ENCODE data around the gene CYP24A1. TPM values are rescaled to one million over a fixed set of nuclear protein-coding genes. Genes with fewer than 3 reads are reported as not detected.

The CYP24A1 gene
- total and polyA plus RNA-seq, 2 of the 13 experiments (the other 11 are each of a cell fraction or from before 2014, with no cell fraction given), result 9.4 to 32.7 TPM

DNA sequence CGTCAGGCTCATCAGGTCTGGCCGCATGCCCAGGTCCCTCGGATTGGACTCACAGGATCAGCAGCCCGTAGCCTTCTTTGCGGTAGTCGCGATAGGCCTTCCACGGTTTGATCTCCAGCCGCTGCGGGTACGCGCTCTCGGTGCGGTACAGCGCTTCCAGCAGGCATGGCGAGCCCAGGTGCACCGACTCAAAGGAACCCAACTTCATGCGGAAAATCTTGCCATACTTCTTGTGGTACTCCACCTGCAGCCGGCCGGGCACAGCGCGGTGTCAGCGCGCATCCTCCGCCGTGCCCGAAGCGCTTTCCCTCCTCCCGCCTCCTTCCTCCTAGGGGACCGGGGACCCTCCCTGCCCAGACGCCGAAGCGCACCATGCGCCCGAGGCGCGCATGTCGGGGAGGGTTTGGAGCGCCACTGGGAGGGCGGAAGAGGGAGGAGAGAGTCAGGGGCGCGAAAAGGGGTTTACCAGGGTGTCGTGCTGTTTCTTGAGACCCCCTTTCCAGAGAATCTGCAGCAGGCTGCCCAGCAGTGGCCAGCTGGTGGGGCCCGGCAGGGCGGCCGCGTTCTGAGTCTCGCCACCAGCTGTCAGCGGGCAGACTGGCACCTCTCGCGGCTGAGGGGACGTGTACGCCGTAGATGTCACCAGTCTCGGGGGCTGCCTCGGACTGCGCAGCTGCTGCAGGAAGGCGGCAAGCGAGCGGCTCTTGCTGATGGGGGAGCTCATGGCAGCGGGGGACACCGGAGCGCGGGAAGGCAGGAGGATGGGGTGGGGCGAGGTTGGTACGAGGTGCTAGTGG, 732 bp downstream of the CYP24A1 start:
- BruUV-seq (replicated peaks), result no TSS peak
- no peak overlapping the region for H3K27ac ChIP-seq (ENCODE audit: extremely low read length, insufficient read depth, low read length)
- FAIRE-seq (no peak), ATAC-seq (peak; percentile 50), DNase-seq (ENCODE audit: low spot score) (no peak)
- peak overlapping the region; percentile 40 for H3K9ac ChIP-seq (ENCODE audit: insufficient read depth, low read depth, low read length)
- H3K4me1 ChIP-seq (ENCODE audit: insufficient read depth, low read length), result peaks cover 82% of the 10 kb centered on the region
- H4K20me1 ChIP-seq (ENCODE audit: insufficient read depth, low read length), result no peaks in the 10 kb centered on the region
- in situ Hi-C loops (cut with HindIII; ENCODE audit: extremely low pct_ligation_motif_present, low pct_unique_long_range_greater_than_20kb) (no loop called here), intact Hi-C loops (cut with micrococcal nuclease; ENCODE audit: unreplicated experiment) (no loop called here)
- H2AFZ ChIP-seq (ENCODE audit: low read length), result no peak overlapping the region
- no peaks in the 10 kb centered on the region for H3K27me3 ChIP-seq (ENCODE audit: control insufficient read depth in 1 of 2, insufficient read depth in 2 of 2, low read length in 2 of 2)
- H3K4me2 ChIP-seq (ENCODE audit: low read depth, low read length), result peak overlapping the region; percentile 81
- 79% methylated on average over 66 of the region's 66 CpGs for WGBS (ENCODE audit: low lambda C conversion rate)
- H3K79me2 ChIP-seq (ENCODE audit: insufficient read depth, low read length), result no peaks in the 10 kb centered on the region
- H3K4me3 ChIP-seq (replicated peaks in 1 of 3; ENCODE audit: insufficient read depth in 1 of 3, low read depth in 2 of 3, low read length in 3 of 3), result peak overlapping the region; percentile 19 to 64 (median 54); a peak in 5 of 6 replicates
- no peaks in the 10 kb centered on the region for H3K36me3 ChIP-seq (replicated peaks in 1 of 2; ENCODE audit: control insufficient read depth in 1 of 2, insufficient read depth in 2 of 2, low read length in 2 of 2)
- H3K9me3 ChIP-seq (ENCODE audit: low read length), result no peaks in the 10 kb centered on the region
- ChIA-PET POLR2A (interaction anchor here (1.0 to 4.4 kb wide), 5 partner anchors 12 to 69 kb away, joined by 3 to 22 read pairs (median 8); no protein-coding TSS in a partner anchor), CTCF (ENCODE audit: low intra/inter-chr PET ratio, low total read pairs) (no interaction called here)
- TF ChIP-seq ZNF350 (CRISPR knock-in tag; IDR thresholded peaks at IDR 0.05; ENCODE audit: borderline replicate concordance, low read depth) (peak; percentile 21; the same call in 1 of the 2 replicates), TGIF2 (CRISPR knock-in tag; IDR thresholded peaks at IDR 0.05) (0 out of 2 replicates have a peak, but pooled peaks have one; percentile 22), ZNF251 (CRISPR knock-in tag; IDR thresholded peaks at IDR 0.05) (0 out of 2 replicates have a peak, but pooled peaks have one; percentile 49), ZNF780A (CRISPR knock-in tag; IDR thresholded peaks at IDR 0.05) (peak; percentile 13; the same call in 1 of the 2 replicates), SOX6 (IDR thresholded peaks at IDR 0.05) (no peak), SOX6 (CRISPR knock-in tag; IDR thresholded peaks at IDR 0.05) (peak; percentile 5)
- TF ChIP-seq, protein P1, sequence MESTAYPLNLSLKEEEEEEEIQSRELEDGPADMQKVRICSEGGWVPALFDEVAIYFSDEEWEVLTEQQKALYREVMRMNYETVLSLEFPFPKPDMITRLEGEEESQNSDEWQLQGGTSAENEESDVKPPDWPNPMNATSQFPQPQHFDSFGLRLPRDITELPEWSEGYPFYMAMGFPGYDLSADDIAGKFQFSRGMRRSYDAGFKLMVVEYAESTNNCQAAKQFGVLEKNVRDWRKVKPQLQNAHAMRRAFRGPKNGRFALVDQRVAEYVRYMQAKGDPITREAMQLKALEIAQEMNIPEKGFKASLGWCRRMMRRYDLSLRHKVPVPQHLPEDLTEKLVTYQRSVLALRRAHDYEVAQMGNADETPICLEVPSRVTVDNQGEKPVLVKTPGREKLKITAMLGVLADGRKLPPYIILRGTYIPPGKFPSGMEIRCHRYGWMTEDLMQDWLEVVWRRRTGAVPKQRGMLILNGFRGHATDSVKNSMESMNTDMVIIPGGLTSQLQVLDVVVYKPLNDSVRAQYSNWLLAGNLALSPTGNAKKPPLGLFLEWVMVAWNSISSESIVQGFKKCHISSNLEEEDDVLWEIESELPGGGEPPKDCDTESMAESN (CRISPR knock-in tag; conservative IDR thresholded peaks at IDR 0.05), result 0 out of 2 replicates have a peak, but pooled peaks have one; percentile 25
- TF ChIP-seq, protein P2, sequence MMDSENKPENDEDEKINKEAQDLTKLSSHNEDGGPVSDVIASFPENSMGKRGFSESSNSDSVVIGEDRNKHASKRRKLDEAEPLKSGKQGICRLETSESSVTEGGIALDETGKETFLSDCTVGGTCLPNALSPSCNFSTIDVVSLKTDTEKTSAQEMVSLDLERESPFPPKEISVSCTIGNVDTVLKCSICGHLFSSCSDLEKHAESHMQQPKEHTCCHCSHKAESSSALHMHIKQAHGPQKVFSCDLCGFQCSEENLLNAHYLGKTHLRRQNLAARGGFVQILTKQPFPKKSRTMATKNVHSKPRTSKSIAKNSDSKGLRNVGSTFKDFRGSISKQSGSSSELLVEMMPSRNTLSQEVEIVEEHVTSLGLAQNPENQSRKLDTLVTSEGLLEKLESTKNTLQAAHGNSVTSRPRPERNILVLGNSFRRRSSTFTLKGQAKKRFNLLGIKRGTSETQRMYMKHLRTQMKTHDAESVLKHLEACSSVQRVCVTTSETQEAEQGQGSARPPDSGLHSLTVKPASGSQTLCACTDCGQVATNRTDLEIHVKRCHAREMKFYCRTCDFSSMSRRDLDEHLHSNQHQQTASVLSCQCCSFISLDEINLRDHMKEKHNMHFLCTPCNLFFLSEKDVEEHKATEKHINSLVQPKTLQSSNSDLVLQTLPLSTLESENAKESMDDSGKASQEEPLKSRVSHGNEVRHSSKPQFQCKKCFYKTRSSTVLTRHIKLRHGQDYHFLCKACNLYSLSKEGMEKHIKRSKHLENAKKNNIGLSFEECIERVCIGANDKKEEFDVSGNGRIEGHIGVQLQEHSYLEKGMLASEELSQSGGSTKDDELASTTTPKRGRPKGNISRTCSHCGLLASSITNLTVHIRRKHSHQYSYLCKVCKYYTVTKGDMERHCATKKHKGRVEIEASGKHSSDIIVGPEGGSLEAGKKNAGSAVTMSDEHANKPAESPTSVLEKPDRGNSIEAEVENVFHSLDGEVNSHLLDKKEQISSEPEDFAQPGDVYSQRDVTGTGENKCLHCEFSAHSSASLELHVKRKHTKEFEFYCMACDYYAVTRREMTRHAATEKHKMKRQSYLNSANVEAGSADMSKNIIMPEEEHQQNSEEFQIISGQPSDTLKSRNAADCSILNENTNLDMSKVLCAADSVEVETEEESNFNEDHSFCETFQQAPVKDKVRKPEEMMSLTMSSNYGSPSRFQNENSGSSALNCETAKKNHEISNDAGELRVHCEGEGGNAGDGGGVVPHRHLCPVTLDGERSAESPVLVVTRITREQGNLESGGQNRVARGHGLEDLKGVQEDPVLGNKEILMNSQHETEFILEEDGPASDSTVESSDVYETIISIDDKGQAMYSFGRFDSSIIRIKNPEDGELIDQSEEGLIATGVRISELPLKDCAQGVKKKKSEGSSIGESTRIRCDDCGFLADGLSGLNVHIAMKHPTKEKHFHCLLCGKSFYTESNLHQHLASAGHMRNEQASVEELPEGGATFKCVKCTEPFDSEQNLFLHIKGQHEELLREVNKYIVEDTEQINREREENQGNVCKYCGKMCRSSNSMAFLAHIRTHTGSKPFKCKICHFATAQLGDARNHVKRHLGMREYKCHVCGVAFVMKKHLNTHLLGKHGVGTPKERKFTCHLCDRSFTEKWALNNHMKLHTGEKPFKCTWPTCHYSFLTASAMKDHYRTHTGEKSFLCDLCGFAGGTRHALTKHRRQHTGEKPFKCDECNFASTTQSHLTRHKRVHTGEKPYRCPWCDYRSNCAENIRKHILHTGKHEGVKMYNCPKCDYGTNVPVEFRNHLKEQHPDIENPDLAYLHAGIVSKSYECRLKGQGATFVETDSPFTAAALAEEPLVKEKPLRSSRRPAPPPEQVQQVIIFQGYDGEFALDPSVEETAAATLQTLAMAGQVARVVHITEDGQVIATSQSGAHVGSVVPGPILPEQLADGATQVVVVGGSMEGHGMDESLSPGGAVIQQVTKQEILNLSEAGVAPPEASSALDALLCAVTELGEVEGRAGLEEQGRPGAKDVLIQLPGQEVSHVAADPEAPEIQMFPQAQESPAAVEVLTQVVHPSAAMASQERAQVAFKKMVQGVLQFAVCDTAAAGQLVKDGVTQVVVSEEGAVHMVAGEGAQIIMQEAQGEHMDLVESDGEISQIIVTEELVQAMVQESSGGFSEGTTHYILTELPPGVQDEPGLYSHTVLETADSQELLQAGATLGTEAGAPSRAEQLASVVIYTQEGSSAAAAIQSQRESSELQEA (CRISPR knock-in tag; IDR thresholded peaks at IDR 0.05; ENCODE audit: not compliant biosample characterization), result no peak
- TF ChIP-seq, protein P3, sequence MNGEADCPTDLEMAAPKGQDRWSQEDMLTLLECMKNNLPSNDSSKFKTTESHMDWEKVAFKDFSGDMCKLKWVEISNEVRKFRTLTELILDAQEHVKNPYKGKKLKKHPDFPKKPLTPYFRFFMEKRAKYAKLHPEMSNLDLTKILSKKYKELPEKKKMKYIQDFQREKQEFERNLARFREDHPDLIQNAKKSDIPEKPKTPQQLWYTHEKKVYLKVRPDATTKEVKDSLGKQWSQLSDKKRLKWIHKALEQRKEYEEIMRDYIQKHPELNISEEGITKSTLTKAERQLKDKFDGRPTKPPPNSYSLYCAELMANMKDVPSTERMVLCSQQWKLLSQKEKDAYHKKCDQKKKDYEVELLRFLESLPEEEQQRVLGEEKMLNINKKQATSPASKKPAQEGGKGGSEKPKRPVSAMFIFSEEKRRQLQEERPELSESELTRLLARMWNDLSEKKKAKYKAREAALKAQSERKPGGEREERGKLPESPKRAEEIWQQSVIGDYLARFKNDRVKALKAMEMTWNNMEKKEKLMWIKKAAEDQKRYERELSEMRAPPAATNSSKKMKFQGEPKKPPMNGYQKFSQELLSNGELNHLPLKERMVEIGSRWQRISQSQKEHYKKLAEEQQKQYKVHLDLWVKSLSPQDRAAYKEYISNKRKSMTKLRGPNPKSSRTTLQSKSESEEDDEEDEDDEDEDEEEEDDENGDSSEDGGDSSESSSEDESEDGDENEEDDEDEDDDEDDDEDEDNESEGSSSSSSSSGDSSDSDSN (CRISPR knock-in tag; IDR thresholded peaks at IDR 0.05), result peak; percentile 51
